ENCODE data around the gene SCNN1A. TPM values are rescaled to one million over a fixed set of nuclear protein-coding genes. Genes with fewer than 3 reads are reported as not detected.

SCNN1A gene
- total and polyA plus RNA-seq, 2 donors (not counting 3 experiments of a cell fraction or from before 2014, with no cell fraction given): 0.12 to 0.18 TPM

- intact Hi-C loops (cut with micrococcal nuclease) (no loop called here), dilution Hi-C loops (cut with MboI; ENCODE audit: extremely low pct_ligation_motif_present, low sequenced_read_pairs) (no loop called here)
- Histone ChIP-seq H3K27me3 (ENCODE audit: control insufficient read depth in 2 of 2, insufficient read depth in 2 of 2, low read length in 2 of 2) (no peaks in the 10 kb centered on the region), H4K20me1 (replicated peaks; ENCODE audit: control insufficient read depth, extremely low read depth, insufficient read depth, low read length) (no peaks in the 10 kb centered on the region), H3K4me1 (ENCODE audit: control insufficient read depth, extremely low read depth, insufficient read depth, low read length) (peaks cover 36% of the 10 kb centered on the region), H3K9me3 (replicated peaks; ENCODE audit: control insufficient read depth, insufficient read depth, low read length) (no peaks in the 10 kb centered on the region), H2AFZ (ENCODE audit: low read depth, low read length) (no peak overlapping the region), H3K9ac (replicated peaks; ENCODE audit: extremely low read depth, insufficient read depth, low read length) (no peak overlapping the region), H3K36me3 (ENCODE audit: control insufficient read depth in 2 of 2, extremely low read depth in 1 of 2, insufficient read depth in 2 of 2, low read length in 2 of 2) (peaks cover 24 to 35% of the 10 kb centered on the region in 2 experiments), H3K4me3 (replicated peaks in 1 of 3; ENCODE audit: insufficient read depth in 1 of 3, low read depth in 1 of 3, low read length in 3 of 3) (no peak overlapping the region), H3K9me1 (replicated peaks; ENCODE audit: control insufficient read depth, extremely low read depth, insufficient read depth, low read length) (no peaks in the 10 kb centered on the region), H3K4me2 (ENCODE audit: insufficient read depth, low read length) (no peak overlapping the region), H3K79me2 (ENCODE audit: control insufficient read depth, insufficient read depth, low read length) (peaks cover 10% of the 10 kb centered on the region), H3K27ac (ENCODE audit: insufficient read depth, low read depth, low read length) (no peak overlapping the region)
- POLR2A ChIA-PET: interaction anchor here (0.5 to 1.8 kb wide), 2 partner anchors 10 to 117 kb away, joined by 3 to 5 read pairs; no protein-coding TSS in a partner anchor
- no TSS peak for BruUV-seq (replicated peaks)
- peak; percentile 49 for DNase-seq (ENCODE audit: low read depth, low spot score)
- no peak for TF ChIP-seq JUN (IDR thresholded peaks at IDR 0.05; ENCODE audit: borderline replicate concordance, insufficient read depth, insufficient read length, low read depth)
- peak; percentile 19 to 53 for TF ChIP-seq CTCF (IDR thresholded peaks at IDR 0.05; ENCODE audit: extremely low read depth in 1 of 2, insufficient read depth in 1 of 2, low read depth in 1 of 2, low read length in 2 of 2)
- peak; percentile 45 for TF ChIP-seq POLR2A (IDR thresholded peaks at IDR 0.05; ENCODE audit: low read depth, low read length)
- peak; percentile 14 for TF ChIP-seq POLR2AphosphoS5 (IDR thresholded peaks at IDR 0.05; ENCODE audit: insufficient read depth, low read depth, low read length)
- no peak for FAIRE-seq
- CTCF ChIA-PET: interaction anchor here (0.9 to 4.9 kb wide), 19 partner anchors 9 to 211 kb away, joined by 3 to 47 read pairs (median 4); partner anchors contain the start of genes LTBR, TAPBPL, TNFRSF1A and VAMP1
Observed at GRCh38 chr12:6326316-6327228, 48.8 kb downstream of the SCNN1A start.
